Left kidney (tissue), 2 donors: ENCODE measurements around the gene HHEX. TPM values are rescaled to one million over a fixed set of nuclear protein-coding genes. Genes with fewer than 3 reads are reported as not detected.
"Not testable (repeated sequence)": the region's sequence is repeated elsewhere in the genome, so short reads cannot be mapped to it uniquely, and the experiment has no call there.

Source experiments
- DNase-seq: peaks from one replicate; pipeline ENCODE4 v3.0.0-alpha.2; 2013
- polyA plus RNA-seq: library from polyadenylated mRNA; unstranded; fragments of 120-200 nt; gene quantifications from one replicate; pipeline ENCODE4 v1.2.1, GENCODE V29; 2013; ENCODE audit not compliant: insufficient read length

Gene HHEX
- polyA plus RNA-seq, 1 donor, result 7.6 TPM

- DNase-seq, result no peak
Observed at GRCh38 chr10:92734301-92734700, 44.5 kb downstream of the HHEX start.

- no peak for DNase-seq
Observed at GRCh38 chr10:92735938-92736337, 46.2 kb downstream of the HHEX start.

- no peak for DNase-seq
Observed at GRCh38 chr10:92737484-92737883, 47.7 kb downstream of the HHEX start.

GRCh38 chr10:92740762-92741161 lies 51.0 kb downstream of the HHEX start:
- DNase-seq, result no peak

GRCh38 chr10:92741741-92742140 lies 52.0 kb downstream of the HHEX start:
- not testable (repeated sequence) for DNase-seq

GRCh38 chr10:92742331-92743228 lies 52.8 kb downstream of the HHEX start:
- no peak for DNase-seq

Other genes with a start within 250 kb of the HHEX start
- 31.0 TPM for gene IDE, start 115.9 kb upstream of the HHEX start, polyA plus RNA-seq
- gene KIF11, start 96.8 kb upstream of the HHEX start, polyA plus RNA-seq, result 48.9 TPM
- 19.3 TPM for gene EXOC6, start 158.6 kb downstream of the HHEX start, polyA plus RNA-seq